Right forelimb (tissue), 1 donor: ENCODE data around the gene RPA1.
A peak's percentile ranks its signal among the peaks of the same experiment; 100 is the strongest.
"Not testable (repeated sequence)": the region's sequence is repeated elsewhere in the genome, so short reads cannot be mapped to it uniquely, and the experiment has no call there.

Experiments
- DNase-seq: peaks from one replicate; pipeline ENCODE4 v3.0.0-alpha.2; 2018

The RPA1 gene

GRCh38 chr17:1829592-1830257 lies at the start of gene RPA1, which contains the start of gene SMYD4:
RPA1 (plus strand) TSS chr17:1830005; CDS start chr17:1830094, 89 bp downstream.
SMYD4 (minus strand) TSS chr17:1829902; CDS start chr17:1827994, 1,908 bp downstream.
- DNase-seq: peak; percentile 93

GRCh38 chr17:1782171-1782567 lies 47.6 kb upstream of the RPA1 start:
- no peak for DNase-seq

DNA sequence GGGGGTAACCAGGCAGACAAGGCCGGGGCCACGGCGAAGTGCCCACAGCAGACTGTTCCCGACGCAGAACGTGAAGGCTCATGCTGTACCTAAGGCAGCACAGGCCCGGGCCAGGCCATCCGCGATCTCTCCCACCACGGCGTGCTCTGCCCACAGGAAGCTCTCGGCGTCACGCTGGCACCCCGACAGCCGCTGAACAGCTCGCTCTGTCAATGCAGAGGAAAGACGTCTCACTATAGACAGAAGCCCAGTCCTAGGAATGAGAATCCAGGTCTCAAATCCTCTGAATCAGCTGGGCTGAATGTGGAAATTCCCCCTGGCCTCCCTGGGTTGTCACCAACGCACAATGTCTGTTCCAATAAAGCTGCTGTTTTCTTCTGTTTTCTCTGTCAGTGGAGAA lies 46.5 kb upstream of the RPA1 start:
- no peak for DNase-seq

- peak; percentile 76 for DNase-seq
Observed at GRCh38 chr17:1783834-1784611, 45.8 kb upstream of the RPA1 start.

GRCh38 chr17:1785930-1786329 lies 43.9 kb upstream of the RPA1 start:
- no peak for DNase-seq

DNA sequence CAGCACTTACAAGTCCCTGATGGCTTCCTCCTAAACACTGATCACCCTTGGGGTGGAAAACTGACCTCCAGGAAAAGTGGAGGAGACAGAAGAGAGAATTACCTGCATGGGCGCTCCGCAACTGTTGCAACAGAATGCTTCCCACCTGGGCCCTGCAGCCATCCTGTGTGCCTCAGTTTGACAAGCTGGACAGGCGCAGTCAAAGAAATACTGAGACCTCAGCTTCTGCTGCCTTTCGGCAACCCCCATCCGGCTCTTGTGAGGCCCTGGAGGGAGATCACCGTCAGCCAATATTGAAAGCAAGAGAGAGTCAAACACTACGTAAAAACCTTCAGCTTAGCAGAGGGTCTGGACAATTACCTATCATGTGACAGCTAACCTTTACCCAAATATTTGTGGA lies 43.1 kb upstream of the RPA1 start:
- no peak for DNase-seq

DNA sequence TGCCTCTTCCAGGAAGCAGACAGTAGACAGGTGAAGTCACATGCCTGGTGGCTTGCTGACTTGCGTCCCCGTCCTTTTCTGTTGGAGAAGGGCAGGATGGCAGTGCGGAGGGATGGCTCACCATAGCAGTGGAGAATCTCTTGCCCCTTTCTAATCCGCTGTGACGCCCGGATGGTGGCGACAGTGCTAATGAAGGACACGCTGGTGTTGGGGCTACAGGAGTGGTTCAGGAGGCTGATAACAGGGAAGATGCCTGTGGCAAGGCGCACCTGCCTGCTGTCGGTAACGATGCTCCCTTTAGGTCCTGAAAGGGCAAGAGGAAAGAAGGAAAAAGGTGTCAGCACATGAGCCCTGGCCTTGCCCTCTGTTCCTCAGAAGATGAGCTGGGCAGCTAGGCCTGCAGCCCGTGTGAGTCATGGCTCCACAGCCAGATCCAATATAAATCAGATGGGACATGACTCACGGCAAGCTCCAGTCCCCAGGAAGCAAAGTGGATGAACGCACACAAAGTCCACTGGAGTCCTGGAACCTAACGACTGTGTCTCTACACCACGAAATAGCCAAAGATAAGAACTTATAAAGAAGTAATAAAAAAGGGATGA lies 42.4 kb upstream of the RPA1 start:
- DNase-seq: no peak

DNA sequence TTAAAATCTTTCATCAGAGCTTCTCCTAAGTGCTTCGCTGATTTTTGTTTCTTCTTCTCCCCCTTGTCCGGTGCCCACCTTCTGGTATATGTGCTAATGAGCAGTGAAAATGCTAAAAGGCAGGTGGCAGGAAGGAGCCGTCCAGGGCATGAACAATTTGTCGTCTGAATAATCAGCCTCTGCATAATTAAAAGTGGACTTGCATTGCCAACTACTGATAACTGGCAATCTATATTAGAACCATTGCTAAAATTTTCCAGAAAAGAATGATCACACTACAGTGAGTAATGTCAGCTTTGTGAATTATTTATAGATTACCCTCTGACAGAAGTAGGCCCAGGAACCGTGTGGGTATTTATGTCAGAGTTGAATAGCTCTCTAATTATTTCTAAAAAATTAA lies 39.9 kb upstream of the RPA1 start:
- no peak for DNase-seq

- DNase-seq: no peak
Observed at GRCh38 chr17:1792495-1793446, 37.0 kb upstream of the RPA1 start.

- DNase-seq: no peak
Observed at GRCh38 chr17:1793447-1793806, 36.4 kb upstream of the RPA1 start.

DNA sequence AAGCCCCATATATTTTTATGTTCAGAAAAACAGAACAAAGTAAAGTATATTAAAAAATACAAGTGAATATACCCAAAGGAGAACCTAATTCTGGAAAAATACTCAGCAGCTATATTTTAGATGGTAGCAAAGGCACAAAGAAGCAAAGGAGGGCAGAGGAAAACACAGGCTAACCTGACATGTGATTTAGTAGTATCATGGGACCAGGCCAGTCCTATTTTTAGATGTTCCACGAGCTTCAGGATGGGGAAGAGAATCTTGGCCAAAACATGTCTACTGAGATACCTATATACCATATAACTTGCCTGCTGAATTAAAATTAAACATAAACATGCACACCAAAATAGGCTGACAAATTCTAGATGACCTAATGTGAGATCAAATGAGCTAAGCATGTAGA lies 33.0 kb upstream of the RPA1 start:
- no peak for DNase-seq

DNA sequence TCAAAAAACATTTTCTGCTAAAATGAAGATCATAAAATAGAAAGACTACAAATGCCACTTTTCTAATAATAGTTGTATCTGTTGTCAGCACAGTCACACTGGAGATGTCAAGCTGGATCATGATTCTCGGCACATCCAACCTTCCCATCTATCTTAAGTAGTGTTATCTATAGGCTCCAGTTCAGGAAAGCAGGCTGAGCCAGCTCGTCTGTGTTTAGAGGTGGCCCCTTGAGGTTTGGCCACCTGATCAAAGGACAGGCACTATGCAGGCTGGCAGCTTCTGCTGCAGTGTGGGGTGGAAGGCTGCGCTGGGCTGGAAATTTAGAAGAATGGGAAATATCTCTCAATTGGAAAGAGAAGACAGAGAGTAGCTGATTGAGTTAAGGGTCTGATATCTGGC lies 32.5 kb upstream of the RPA1 start:
- no peak for DNase-seq

DNA sequence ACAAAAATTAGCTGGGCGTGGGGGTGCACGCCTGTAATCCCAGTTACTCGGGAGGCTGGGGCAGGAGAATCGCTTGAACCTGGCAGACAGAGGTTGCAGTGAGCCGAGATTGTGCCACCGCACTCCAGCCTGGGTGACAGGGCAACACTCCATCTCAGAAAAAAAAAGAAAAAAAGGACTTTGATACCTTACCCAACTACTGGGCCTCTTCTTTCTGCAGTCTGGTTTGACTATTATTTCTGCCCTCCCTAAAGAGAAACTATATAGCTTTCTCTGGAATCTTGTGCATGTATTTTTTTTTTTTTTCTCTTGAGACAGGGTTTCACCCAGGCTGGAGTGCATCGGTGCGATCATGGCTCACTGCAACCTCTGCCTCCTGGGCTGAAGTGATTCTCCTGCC lies 32.0 kb upstream of the RPA1 start:
- not testable (repeated sequence) for DNase-seq

- no peak for DNase-seq
Observed at GRCh38 chr17:1800240-1800639, 29.6 kb upstream of the RPA1 start.

DNA sequence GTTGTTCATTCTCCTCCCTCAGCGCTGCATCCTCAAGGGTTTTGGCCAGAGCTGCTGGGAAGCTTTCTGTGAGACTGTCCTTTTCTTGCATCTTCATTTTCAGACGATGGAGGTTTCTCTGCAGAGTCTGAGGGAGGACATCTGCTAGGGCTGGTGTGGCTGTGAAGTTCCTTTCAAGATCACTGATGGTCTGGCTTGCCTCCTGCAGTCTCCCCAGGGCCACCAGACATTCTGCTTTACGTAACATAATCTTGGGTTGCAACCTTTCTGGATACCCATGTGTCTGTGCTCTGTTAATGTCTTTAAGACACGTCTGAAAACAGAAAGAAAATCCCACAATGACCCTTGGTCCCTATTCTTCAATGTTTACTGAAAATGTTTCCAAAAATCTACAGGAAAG lies 29.1 kb upstream of the RPA1 start:
- DNase-seq: no peak

- no peak for DNase-seq
Observed at GRCh38 chr17:1802429-1802828, 27.4 kb upstream of the RPA1 start.

- DNase-seq: no peak
Observed at GRCh38 chr17:1803280-1803679, 26.5 kb upstream of the RPA1 start.

DNA sequence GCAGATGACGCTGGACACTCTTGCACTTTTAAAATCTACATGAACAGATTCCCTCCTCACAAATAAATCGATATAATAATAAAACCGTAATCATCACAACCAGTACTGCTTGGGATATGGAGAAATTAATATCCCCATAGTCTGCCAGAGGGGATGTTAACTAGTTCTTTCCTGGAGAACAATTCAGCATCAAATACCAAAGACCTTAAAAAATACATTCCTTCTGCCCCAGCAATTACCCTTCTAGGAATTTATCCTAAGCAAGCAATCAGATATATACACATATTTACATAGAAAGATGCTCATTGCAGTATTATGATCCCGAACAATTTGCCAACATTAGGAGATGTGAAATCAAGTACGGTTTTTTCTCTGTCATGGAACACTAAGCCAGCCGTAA lies 21.9 kb upstream of the RPA1 start:
- DNase-seq: no peak

- DNase-seq: no peak
Observed at GRCh38 chr17:1808644-1809043, 21.2 kb upstream of the RPA1 start.

DNA sequence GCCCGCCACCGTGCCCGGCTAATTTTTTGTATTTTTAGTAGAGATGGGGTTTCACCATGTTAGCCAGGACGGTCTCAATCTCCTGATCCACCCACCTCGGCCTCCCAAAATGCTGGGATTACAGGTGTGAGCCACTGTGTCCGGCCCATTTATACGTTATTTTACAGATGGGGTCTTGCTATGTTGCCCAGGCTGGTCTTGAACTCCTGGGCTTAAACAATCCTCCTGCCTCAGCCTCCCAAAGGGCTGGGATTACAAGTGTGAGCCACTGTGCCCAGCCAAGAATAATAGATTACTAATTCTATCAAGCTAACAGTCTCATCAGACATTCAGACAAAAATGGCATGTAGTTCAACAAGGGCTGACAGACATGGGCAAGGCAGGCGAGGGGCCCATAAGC lies 20.0 kb upstream of the RPA1 start:
- DNase-seq: not testable (repeated sequence)

DNA sequence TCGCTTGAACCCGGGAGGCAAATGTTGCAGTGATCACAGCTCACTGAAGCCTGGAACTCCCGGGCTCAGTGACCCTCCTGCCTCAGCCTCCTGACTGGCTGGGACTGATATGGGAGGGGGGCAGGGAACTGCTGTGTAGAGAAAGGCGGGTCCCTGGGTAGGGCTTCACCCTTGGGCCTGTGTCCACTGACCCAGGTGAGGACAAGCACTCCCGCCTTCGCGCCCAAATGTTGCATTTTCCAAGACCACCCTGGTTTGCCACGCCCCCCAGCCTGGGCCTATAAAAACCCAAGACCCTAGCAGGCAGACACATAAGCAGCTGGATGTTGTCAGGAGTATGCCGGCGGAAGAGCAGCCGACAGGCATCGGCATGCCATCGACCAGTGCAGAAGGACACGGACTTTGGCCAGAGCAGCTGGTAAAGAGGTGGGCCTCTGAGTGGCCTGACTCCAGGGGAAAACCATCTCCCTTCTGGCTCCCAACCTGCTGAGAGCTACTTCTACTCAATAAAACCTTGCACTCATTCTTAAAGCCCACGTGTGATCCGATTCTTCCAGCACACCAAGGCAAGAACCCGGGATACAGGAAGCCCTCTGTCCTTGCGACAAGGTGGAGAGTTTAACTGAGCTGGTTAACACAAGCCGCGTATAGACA lies 19.2 kb upstream of the RPA1 start:
- DNase-seq: no peak

DNA sequence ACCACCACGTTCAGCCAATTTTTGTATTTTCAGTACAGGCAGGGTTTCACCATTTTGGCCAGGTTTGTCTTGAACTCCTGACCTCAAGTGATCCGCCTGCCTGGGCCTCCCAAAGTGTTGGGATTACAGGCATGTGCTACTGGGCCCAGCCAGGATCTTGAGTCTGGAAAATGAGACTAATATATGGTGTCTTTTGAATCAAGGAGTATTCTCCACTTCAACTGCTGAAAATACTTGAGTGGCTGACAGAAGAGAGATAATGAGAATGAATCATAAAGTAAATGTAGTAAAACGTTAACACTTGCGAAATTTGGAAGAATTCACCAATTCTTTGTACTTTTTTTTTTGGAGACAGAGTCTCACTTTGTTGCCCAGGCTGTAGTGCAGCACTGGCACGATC lies 16.7 kb upstream of the RPA1 start:
- no peak for DNase-seq
